GM12875 (cell line): Measurements from ENCODE around the gene OR5D16.
"Not testable (repeated sequence)": the region's sequence is repeated elsewhere in the genome, so short reads cannot be mapped to it uniquely, and the experiment has no call there.

Experiments used
- H3K4me3 ChIP-seq: one replicate; pipeline ENCODE4 v1.5.1; 2011; ENCODE audit warnings: low read depth, low read length, control low read depth
- TF ChIP-seq, protein P1 (sequence below): IDR thresholded peaks from 2 replicates; pipeline ENCODE4 v1.5.1; 2011; ENCODE audit warnings: low read depth, mild to moderate bottlenecking, control low read depth, inconsistent platforms, low read length, moderate library complexity, borderline replicate concordance; ENCODE audit not compliant: insufficient read depth

Gene OR5D16

DNA sequence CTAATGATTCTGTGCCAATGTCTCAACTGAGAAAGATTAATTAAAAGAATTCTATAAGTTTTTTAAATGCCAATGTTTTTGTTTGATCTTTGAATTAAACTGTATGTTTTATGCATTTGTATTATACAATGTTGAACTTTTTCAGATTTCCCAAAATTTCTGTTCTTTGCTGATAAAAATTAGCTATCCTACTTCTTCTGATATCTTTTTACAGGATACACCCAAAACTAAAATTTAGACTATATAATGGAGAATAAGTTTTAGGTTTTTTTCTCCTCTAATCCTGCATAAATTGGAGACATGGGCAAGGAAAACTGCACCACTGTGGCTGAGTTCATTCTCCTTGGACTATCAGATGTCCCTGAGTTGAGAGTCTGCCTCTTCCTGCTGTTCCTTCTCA, 11.6 kb upstream of the OR5D16 start, which contains the start of gene OR5L2:
OR5L2 (plus strand) TSS at position 301 of the 400 bp plus-strand sequence; CDS start at position 301, 0 bp downstream.
- H3K4me3 ChIP-seq: no peak within 1 kb of the TSS
- TF ChIP-seq, protein P1, sequence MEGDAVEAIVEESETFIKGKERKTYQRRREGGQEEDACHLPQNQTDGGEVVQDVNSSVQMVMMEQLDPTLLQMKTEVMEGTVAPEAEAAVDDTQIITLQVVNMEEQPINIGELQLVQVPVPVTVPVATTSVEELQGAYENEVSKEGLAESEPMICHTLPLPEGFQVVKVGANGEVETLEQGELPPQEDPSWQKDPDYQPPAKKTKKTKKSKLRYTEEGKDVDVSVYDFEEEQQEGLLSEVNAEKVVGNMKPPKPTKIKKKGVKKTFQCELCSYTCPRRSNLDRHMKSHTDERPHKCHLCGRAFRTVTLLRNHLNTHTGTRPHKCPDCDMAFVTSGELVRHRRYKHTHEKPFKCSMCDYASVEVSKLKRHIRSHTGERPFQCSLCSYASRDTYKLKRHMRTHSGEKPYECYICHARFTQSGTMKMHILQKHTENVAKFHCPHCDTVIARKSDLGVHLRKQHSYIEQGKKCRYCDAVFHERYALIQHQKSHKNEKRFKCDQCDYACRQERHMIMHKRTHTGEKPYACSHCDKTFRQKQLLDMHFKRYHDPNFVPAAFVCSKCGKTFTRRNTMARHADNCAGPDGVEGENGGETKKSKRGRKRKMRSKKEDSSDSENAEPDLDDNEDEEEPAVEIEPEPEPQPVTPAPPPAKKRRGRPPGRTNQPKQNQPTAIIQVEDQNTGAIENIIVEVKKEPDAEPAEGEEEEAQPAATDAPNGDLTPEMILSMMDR: no peak

GRCh38 chr11:55847453-55847852, 8.9 kb downstream of the OR5D16 start:
- TF ChIP-seq, protein P1: no peak
- no peak overlapping the region for H3K4me3 ChIP-seq

GRCh38 chr11:55849037-55849436, 10.5 kb downstream of the OR5D16 start:
- H3K4me3 ChIP-seq: no peak overlapping the region
- TF ChIP-seq, protein P1: no peak

DNA sequence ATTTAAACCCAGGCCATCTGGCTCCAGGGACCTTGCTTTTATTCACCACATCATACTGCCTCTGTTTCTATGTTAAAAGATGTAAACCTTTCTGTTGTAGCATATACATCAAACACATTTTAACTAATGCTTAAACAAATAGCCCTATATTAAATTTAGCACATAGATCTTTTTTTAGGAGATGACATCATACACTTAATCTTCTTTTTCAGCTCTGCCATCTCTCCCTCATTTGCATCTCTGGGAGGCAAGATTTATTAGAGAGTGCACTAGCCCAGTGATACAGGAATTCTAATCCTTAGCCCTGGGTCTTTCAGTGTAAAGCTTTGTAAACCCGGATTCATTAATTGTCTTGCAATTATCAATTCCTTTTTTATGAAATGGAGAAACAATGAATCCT, 13.6 kb downstream of the OR5D16 start:
- TF ChIP-seq, protein P1: no peak
- no peak overlapping the region for H3K4me3 ChIP-seq

GRCh38 chr11:55854704-55855103, 16.2 kb downstream of the OR5D16 start:
- TF ChIP-seq, protein P1: no peak
- H3K4me3 ChIP-seq: no peak overlapping the region

DNA sequence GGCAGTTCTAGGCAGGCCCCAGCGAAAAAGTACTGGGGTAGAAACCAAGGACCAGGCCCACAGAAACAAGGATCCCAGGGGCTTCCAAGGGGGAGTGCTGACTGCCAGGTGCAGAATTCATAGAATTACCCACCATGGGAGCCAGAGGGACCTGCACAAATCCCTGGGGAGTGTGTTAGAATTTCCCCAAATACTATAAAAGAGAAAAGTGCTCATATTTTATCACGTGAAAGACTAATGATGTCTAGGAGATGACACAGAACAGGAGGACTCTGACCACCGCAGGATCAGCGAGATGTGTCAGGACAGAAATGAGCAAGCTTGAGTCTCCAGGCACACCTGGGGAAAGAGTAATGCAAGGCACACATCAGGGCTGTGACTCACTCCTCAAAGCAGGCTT, 28.8 kb downstream of the OR5D16 start:
- not testable (repeated sequence) for H3K4me3 ChIP-seq

DNA sequence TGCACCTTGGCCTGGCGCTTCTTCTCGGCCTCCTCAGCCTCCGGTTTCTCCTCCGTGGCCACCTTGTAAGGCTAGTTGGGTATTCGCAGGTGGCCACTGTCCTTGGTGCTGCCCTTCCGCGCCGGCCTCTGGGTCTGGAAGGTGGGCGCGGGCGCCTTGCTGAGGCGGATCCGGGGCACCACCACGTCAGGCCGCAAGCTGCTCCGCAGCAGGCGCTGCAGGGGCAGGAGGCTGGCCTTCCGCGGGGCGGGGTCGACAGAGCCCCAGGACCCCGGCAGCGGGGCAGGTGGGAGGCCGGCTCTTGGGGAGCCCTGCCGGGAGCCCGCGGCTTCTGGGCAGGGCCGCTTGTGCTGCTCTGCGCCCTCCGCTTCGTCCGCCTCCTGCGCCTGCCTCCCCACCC, 34.2 kb downstream of the OR5D16 start:
- H3K4me3 ChIP-seq: not testable (repeated sequence)

- H3K4me3 ChIP-seq: not testable (repeated sequence)
These were observed 34.6 kb downstream of the OR5D16 start for GRCh38 chr11:55873146-55873545.

- H3K4me3 ChIP-seq: not testable (repeated sequence)
These were observed 44.4 kb downstream of the OR5D16 start, which contains the start of gene TRIM51 for GRCh38 chr11:55882997-55883396. TSS of gene TRIM51 (plus strand) at chr11:55883297. CDS start at chr11:55885429, 2,132 bp downstream.

DNA sequence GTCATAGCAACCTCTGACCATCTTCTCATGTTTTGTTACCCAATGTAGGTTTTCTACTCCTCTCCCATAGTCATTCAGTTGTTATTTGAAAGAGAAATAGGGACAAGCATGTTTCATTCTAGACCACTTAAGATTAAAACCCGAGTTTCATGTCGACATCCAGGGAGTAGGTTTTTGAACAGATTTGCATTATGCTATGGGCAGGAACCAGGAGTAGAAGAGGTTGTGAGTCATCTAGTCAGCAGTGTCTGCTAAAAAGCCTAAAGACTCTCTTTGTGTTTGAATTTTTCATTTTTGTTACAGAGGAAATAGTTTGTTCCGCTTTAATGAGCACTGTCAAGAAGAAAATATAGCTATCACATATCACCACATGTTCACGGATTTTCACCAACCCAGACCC, 46.4 kb downstream of the OR5D16 start:
- not testable (repeated sequence) for H3K4me3 ChIP-seq

DNA sequence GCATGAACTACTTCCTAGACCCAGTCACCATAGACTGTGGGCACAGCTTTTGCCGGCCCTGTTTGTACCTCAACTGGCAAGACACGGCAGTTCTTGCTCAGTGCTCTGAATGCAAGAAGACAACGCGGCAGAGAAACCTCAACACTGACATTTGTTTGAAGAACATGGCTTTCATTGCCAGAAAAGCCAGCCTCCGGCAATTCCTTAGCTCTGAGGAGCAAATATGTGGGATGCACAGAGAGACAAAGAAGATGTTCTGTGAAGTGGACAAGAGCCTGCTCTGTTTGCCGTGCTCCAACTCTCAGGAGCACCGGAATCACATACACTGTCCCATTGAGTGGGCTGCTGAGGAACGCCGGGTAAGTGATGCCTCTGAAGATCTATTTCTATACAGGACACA, 46.9 kb downstream of the OR5D16 start:
- not testable (repeated sequence) for H3K4me3 ChIP-seq
